OCI-LY7 (cell line): ENCODE results near the gene STXBP5.

Experiments used
- EZH2phosphoT487 ChIP-seq: fragments of 200-600 bp; sonication (generic); IDR thresholded peaks from 2 replicates; pipeline ENCODE4 v1.6.1; 2018; ENCODE audit warnings: low read depth, borderline replicate concordance, mild to moderate bottlenecking, mixed run types, antibody characterized with exemption, low read length, moderate library complexity, mixed read lengths
- TF ChIP-seq, protein P1 (sequence below): fragments of 200-600 bp; sonication (generic); conservative IDR thresholded peaks from 2 replicates; pipeline ENCODE4 v1.5.1; 2014; ENCODE audit warnings: mild to moderate bottlenecking, antibody characterized with exemption, low read length, moderate library complexity, mixed read lengths

- TF ChIP-seq, protein P1, sequence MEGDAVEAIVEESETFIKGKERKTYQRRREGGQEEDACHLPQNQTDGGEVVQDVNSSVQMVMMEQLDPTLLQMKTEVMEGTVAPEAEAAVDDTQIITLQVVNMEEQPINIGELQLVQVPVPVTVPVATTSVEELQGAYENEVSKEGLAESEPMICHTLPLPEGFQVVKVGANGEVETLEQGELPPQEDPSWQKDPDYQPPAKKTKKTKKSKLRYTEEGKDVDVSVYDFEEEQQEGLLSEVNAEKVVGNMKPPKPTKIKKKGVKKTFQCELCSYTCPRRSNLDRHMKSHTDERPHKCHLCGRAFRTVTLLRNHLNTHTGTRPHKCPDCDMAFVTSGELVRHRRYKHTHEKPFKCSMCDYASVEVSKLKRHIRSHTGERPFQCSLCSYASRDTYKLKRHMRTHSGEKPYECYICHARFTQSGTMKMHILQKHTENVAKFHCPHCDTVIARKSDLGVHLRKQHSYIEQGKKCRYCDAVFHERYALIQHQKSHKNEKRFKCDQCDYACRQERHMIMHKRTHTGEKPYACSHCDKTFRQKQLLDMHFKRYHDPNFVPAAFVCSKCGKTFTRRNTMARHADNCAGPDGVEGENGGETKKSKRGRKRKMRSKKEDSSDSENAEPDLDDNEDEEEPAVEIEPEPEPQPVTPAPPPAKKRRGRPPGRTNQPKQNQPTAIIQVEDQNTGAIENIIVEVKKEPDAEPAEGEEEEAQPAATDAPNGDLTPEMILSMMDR = no peak
- TF ChIP-seq EZH2phosphoT487 = no peak
Measured at GRCh38 chr6:147217840-147218404, 13.7 kb downstream of the STXBP5 start.
